ENCODE results near the gene SEMA3C.

Gene SEMA3C

DNA sequence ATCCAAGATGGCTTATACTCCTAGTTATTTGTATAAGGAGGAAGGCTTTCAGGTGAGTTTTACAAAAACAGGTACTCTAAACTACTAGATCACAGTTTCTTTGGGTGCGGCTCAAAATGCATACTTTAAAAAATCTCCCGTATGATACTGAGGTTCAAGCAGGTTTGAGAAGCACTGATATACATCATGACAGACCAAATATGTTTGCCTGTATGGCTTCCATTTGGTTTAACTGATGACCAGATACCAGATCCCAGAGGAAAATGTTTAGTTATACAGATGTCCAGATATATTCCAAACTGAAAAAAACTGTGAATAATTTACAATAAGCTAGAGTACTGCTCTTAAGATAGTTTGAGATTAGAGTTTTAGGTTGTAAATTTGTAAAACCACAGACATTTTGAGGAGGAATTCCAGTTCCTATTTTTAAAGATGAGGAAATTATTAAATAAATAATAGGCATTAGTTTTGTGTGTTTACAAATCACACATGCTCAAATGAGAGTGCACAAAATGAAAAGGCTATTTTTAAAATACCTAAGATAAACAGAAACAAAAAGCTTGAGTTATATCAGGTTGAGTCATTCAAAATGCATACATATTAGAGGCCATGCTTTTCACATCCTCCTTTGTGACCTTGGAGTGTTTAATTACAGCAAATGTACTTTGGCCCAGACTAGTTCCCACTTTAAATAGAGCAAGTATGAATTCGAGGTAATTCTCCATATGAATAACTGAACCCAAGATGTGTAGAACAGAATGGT lies 60.5 kb downstream of the SEMA3C start:
- FAIRE-seq (no peak), DNase-seq (ENCODE audit: low spot score) (no peak)

DNA sequence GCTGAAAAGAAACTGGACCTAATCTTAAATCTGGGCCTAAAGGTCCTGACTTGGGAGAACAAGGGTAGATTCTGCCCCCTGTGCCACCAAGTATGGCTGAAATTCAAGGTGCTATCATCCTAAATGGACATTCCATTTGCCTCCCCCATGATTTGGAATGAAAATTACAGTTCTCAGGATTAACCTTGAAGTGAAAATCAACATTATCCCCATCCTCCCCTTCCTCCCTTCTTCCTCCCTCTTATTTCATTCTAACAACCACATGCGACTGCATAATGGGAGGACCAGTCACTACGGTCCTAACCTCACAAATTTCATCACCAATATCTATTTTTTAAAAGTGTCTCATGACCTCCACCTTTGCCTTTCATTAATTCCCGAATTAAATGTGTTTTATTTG lies 62.1 kb downstream of the SEMA3C start:
- FAIRE-seq (peak; percentile 55), DNase-seq (ENCODE audit: low spot score) (no peak)

DNA sequence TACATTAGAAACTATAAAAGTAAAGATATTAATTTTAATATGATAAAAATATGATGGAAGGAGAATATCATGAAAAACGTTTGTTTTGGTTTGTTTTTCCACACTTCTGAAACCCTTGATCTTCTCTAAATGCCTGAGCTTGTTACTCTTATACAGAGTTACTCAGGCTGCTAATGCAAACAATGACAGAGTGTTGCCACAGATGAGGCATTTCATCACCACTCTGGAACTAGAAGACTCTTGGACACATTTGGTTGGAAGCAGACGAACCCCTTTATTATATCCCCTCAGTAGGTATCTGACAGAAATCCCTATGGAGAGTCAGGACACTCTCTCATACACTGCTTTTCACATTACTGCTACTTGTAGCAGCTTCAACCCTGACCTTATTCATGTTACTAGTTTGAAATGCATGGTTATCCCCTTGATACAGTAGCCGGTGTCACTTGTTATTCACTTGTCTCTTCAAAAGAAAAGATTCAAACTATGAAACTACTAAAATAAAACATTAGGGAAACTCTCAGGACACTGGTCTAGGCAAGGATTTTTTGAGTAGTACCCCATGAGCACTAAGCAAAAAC lies 66.9 kb downstream of the SEMA3C start:
- DNase-seq (ENCODE audit: low spot score) = no peak
- no peak for FAIRE-seq

DNA sequence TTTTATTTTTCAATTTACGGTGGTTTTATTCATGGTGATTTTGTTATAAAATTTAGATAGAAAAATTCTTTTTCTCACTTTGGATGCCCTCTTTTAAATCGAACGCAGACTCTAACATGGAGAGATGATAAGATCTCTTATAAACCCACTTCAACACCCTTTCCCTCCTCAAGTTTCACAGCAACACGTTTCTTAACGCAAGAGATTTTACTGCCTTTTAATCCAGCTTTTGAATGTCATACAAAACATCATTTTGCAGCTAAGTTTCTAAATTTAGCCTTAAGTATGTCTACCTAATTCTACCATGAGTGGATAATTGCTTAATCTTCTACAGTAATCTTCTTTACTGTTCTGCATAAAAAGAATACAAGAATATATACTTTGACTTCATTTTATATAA lies 70.0 kb downstream of the SEMA3C start:
- FAIRE-seq (no peak), DNase-seq (ENCODE audit: low spot score) (no peak)

DNA sequence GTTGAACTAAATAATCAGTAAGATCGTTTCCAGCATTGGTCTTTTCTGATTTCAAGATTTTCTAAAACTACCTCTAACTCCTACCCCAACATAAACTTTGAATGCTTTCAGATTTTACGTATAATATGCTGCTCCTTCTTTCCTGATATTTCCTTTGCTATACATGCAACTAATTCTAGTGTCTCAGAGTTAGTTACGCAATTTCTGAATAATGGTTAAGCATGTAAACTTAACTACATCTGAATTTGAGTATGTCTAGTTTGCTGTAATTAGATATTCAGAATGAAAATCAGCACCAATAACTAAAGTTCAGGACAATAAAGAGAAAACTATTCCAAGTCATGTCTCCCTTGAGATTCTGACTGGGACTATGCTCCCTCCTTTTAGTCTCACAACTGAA lies 71.0 kb downstream of the SEMA3C start:
- DNase-seq (ENCODE audit: low spot score) (no peak), FAIRE-seq (no peak)

DNA sequence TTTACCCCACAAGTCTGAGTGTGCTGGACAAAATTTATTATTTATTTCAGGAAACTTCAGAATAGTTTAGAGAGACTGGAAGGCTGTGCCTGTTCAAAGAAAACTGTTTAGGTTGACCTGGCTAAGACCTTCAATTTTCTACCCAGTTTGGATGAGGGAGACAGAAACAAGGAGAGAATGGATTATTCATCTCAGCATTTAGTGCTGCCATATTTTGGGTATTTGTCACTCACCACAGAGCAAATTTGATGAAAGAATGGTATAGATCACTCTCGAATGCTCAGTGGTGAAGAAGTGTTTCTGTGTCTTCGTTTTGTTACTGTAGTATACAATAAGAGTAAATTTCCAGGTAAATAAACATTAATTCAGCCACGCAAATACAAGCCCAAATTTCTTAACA lies 71.8 kb downstream of the SEMA3C start:
- DNase-seq (ENCODE audit: low spot score) (no peak), FAIRE-seq (no peak)

DNA sequence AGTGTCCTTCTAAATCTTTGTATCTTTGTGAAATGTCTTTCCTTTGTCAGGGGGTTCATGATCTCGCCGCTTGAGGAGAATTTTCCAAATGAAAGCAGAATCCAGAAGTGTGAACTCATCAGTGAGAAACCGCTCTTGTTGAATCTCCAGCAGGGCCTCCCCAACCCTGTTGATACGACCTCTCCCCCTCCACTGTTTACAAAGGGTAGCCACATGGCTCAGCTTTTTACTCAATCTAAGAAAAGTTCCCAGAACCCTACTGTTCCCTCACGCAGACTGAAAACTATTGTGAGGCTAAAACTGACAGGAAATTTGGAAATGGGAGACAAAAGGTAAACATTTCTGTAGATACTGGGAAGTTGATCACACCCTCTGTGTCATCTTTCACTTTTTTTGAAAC lies 73.9 kb downstream of the SEMA3C start:
- FAIRE-seq = no peak
- no peak for DNase-seq (ENCODE audit: low spot score)

DNA sequence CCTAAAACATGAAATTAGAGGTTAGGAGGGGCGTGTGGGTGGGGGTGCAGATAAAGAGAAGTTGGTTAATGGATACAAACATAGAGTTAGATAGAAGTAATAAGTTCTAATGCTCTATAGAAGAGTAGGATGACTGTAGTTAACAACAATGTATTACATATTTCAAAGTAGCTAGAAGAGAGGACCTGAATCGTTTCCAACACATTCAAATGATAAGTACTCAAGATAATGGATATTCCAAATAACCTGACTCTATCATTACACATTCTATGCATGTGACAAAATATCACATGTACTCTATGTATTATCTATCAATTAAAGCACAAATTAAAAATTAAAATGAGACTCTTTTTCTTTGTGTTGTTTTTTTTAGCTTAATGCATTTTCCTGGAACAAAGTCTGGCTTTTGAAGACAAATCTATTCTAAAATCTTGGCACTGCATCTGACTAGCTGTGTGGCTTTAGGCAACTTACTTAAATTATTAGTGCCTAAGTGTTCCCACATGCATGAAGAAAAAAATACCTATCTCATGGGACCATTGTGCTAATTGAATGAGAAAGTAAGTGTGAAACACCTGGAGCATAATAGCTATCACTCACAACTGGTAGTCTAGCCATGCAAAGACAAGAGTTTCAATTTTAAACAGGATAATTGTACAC lies 75.7 kb downstream of the SEMA3C start:
- DNase-seq (ENCODE audit: low spot score) = no peak
- FAIRE-seq = no peak

DNA sequence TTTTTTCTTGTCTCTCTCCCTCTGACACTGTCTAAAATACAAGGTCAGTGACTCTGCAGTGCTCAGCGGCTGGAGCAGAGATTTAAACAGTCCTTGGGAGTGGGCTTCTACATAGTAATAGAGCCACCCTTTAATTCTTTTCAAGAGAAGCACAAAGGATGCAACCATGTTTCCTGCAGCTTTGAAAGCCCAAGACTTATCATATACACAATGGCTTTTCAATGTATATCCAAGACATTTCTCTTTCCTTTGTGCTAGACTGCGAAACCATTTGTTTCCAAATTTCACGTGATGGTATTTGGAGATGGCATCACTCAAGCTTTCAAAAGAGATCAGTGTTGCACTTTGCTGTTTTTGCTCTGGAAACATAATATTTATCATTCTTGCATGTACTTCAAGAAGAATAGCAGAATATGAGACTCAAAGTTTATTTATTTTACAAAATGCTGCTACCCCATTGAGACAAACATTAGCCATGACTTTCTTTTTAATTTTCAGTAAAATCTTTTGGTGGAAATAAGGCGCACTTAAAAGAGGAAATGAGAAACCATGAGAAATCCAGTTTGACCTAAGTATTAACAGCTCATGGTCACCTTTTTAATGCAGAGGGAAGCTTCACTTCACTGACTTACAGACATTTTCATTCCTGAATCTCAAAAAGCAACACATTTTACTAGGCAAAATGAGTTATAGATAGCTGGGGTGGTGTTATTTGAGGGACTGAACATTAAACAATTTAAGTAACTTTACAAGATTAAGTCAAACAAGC lies 76.6 kb downstream of the SEMA3C start:
- DNase-seq (ENCODE audit: low spot score) (no peak), FAIRE-seq (no peak)

DNA sequence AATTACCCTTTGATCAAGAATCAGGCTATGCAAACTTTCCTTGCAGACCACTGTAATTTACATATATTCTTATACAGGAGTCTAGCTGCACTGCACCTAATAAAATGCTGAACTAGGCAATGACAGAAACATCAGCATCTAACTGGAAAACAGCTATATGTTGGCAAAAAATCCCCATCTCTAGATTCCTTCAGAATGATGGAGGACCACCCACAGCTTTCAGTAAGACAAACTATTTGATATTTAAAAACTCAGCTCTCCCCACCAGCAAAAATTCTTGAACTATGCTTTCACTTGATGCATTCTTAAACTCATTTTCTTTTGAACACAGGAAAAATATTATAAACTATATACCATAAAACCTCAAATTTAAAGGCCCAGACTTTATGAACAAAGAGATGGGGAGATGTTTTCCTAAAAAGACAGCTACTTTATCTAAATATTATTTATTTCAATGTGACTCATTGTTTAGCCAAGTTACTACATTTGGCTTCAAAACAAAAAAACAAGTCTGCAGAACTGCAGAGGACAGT lies 77.4 kb downstream of the SEMA3C start:
- FAIRE-seq = no peak
- DNase-seq (ENCODE audit: low spot score) = no peak

DNA sequence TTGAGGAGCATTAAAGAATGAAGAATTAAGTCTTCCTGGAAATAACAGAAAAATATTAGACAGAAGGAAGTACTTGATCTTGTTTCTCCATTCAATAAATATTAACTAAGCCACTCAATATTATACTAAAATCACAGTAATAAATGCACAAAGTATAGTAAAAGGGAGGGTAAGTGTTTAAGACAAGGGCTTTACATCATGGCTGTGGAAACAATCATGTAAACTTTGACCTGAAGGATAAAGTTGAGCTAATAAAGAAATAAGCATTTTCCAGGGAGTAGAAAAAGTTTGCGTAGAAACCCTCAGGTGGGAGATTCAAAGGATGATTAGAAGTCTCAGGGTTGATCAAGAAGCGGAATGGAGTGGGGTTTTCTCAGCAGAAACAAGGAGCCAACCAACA lies 78.2 kb downstream of the SEMA3C start:
- FAIRE-seq (no peak), DNase-seq (ENCODE audit: low spot score) (no peak)

DNA sequence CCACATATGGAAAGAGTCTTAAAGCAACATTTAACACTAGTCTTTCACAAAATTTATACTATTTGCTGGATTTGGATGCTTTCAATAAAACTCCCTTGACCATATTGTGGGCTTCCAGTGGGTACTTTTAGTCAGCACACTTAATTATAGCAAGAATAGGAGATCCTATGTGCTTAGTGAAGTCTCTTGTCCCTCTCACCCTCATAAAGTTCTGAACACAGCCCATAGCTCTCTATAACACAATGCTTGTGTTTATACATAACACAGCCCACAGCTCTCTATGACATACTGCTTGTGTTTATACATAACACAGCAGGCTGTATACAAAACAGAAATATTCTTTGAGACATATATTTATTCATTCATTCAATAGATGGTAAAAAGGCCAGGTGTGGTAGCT lies 79.0 kb downstream of the SEMA3C start:
- FAIRE-seq = no peak
- DNase-seq (ENCODE audit: low spot score) = no peak

DNA sequence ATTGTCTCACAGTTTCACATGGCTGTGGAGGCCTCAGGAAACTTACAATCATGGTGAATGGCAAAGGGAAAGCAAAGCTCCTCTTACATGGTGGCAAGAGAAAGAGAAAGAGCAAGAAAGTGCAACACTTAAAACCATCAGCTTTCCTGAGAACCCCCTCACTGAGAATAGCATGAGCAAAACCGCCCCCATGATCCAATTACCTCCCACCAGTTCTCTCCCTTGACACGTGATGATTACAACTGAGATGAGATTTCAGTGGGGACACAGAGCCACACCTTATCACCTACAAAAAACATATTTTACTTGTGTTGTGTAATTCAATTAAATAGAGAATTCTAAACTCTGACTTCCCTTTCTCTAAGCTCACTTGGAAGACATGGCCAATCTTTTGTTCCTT lies 80.2 kb downstream of the SEMA3C start:
- peak; percentile 9 for FAIRE-seq

DNA sequence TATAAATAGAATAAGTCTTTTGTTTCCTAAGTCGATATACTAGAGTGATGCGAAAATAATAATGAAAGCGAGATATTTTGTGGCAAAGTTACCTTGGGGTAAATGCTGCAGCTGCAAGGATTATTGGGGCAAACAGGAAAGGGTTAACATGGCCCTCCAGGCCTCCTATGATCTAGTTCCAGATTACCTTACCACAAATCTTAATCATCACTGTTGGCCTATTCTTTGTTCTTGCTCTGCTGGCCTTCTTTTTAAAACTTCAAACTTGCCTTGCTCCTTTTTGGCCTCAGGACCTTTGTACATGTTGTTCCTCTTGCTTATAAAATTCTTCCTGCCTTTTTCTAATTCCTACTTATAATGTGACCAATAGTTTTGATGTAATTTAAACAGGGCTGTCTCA lies 81.5 kb downstream of the SEMA3C start:
- no peak for DNase-seq (ENCODE audit: low spot score)
- FAIRE-seq = no peak

More for the DNA sequence above, 80.2 kb downstream of the SEMA3C start:
- no peak for DNase-seq (ENCODE audit: low spot score)

DNA sequence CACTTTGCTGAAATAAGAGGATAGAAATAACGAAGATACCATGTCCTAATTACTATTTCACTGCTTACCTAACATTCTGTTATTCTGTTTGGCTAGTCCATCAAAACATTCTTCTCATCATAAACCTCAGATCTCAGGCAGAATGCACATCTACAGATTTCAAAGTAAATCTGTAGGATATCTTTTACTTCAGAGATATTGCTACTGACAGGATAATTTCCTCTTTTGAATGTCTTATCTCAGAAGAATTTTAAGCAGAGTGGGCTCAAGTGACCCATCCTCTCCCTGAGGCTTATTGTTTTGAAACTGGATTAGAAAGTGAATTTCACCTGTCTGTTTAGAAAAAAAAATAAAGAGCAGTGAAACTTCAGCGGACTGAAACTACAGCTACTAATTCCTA lies 83.6 kb downstream of the SEMA3C start:
- DNase-seq (ENCODE audit: low spot score) (no peak), FAIRE-seq (no peak)

DNA sequence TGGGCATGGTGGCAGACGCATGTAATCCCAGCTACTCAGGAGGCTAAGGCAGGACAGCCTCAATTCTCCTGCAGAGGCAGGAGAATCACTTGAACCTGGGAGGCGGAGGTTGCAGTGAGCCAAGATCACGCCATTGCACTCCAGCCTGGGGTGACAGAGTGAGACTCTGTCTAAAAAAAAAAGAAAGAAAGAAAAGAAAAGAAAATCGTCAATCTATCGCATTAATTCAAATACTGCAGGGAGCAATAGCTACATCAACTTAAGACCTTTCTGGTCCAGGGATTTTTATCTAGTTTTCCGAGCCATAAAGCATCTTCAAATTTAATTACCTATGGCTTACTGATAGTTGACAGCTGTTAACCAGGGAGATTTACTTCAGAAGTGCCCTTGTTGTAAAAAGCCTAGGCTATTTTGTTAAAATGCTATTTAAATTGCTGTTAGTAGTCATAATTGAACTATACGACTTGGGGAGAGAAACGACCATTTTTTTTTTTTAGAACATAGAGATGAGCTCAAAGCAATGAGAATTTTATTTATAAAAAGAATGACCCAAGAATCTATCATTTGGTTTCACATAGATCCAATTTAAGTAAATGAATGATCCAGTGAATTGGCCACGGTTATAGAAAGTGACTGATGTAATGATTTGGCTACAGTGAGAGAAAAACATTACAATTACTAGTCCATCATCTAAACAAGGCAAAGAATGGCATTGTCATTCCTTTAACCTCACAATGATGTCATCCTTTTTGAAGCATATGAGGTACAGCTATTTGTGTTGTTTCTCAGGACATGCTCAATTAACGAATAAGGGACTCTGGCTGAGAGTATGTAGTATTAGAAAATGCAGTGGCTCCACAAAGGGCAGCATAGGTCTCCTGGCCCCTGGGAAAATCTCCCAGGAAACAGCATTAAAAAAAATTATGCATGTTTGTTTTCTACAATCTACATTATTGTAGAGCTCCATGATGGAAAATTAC lies 85.3 kb downstream of the SEMA3C start:
- peak; percentile 86 for FAIRE-seq

DNA sequence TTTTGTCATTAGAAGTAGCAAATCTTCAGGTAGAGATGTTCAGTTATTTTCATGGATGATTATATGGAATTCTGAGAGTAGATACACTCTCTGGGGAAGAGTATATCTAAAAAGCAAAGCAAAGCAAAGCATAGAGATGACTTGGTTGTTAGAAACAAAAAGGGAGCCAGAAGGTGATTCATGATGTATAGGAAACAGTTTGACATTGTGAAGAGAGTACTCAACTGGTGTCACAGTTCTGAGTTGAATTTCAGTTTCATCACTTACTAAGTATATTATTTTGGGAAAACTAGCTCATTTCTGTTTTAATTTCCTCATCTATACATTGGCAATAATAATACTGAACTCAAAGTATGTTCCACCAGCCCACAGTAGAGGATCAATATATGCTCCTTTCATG lies 86.8 kb downstream of the SEMA3C start:
- FAIRE-seq (peak; percentile 59), DNase-seq (ENCODE audit: low spot score) (no peak)

More for the DNA sequence above, 85.3 kb downstream of the SEMA3C start:
- DNase-seq (ENCODE audit: low spot score) = peak; percentile 36

DNA sequence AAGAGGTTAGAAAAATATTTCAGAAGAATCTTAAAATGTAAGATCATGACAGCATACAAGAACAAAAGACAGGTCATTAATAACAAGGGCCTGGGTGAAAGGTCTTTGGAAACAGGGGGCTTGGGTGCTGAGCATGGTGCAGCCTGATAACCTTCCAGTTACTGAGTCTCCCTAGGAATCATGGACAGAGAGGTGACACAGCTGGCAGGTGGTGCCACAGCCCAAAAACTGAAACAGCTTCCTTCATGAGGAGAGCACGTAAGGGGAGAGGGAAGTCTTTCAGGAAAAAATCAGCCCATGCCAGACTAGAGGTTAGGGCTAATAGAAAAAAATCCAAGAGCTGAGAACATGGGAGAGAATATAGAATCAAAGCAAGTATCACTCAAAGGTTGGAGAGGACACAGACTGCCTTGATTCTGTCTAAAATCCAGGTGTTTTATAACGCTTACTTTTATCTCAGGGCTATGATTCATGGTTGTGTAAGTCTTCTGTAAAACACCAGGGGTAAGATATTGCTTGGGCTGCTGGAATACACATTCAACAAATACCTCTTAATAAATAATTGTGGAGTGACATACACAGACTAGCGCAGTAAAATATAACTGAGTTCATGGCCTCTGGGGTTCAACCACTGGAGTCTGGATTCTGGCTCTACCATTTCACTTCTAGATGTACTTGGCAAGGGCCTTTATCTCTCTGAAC lies 88.1 kb downstream of the SEMA3C start:
- FAIRE-seq = no peak
- peak; percentile 27 for DNase-seq (ENCODE audit: low spot score)

DNA sequence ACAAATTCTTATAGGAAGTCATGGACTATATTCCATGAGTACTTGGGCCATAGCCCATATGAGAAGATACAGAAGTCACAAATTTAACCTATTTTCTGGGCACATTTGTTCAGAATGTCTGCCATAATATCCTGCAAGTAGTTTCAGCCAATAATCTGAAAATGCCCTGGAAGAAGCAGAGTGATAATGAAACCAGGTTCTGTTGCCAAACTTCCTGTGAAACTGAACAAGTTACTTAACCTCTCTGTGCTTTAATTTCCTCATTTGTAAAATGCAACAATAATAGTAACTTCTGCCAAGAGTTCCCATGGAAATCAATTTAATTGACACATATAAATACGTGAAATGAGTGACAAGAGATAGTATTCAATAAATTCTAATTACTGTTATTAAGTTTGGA lies 88.8 kb downstream of the SEMA3C start:
- no peak for FAIRE-seq
- no peak for DNase-seq (ENCODE audit: low spot score)

DNA sequence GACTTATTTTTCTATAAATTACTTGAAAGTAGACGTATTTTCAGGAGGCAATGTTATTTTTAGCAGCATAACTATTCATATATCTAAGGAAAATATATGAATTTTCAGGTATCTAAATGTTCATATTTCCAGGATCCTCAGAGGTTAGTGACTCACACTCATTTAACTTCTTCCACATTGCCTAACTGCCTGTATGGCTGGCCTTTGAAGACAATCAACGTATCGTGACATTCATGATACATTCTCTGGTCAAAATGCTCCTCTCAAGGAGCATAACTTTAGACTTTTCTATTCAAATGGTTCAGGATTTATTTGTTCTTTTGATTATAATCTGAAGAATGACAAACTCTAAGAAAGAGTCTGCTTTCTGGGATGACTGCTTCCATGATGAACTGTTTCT lies 89.3 kb downstream of the SEMA3C start:
- FAIRE-seq (no peak), DNase-seq (ENCODE audit: low spot score) (no peak)
